IMR-90 (cell line): Measurements from ENCODE around the gene GRIA4. TPM values are rescaled to one million over a fixed set of nuclear protein-coding genes. Genes with fewer than 3 reads are reported as not detected.

Experiments used
- ATAC-seq: fragments of 200-7000 bp; cut with Tn5 transposase; 2 replicates; pipeline ENCODE4 v1.9.1; 2020; ENCODE audit warnings: low read depth, mild to moderate bottlenecking, moderate library complexity
- BruUV-seq: library from RNA; stranded (reverse); fragments of 400-500 nt; replicated peaks from 2 replicates; lab custom pipeline; 2021; lab: Mats Ljungman, UMichigan
- CTCF ChIA-PET: fragments of 300-600 bp; formaldehyde crosslinking; extraction: SDS; loops from one replicate; lab custom pipeline; 2021; ENCODE audit warnings: antibody characterized with exemption; lab: Yijun Ruan, JAX
- POLR2A ChIA-PET: fragments of 300-600 bp; sonication (Branson Sonifier 250); formaldehyde crosslinking; loops from one replicate; lab custom pipeline; 2022; ENCODE audit warnings: antibody characterized with exemption; ENCODE audit not compliant: unreplicated experiment; lab: Charles Lee
- DNase-seq: peaks from one replicate; pipeline ENCODE4 v3.0.0; 2013
- H2AFZ ChIP-seq: replicated peaks from 2 replicates; pipeline ENCODE3; 2013; ENCODE audit warnings: low read length, mild to moderate bottlenecking; ENCODE audit not compliant: poor library complexity
- H2AK5ac ChIP-seq: 2 replicates; pipeline ENCODE4 v1.6.1; 2013; ENCODE audit warnings: low read depth, low read length, inconsistent platforms
- H2AK9ac ChIP-seq: replicated peaks from 2 replicates; pipeline ENCODE3; 2013; ENCODE audit warnings: mild to moderate bottlenecking, low read depth, low read length, moderate library complexity; ENCODE audit not compliant: poor library complexity
- H2BK120ac ChIP-seq: 2 replicates; pipeline ENCODE4 v1.6.1; 2013; ENCODE audit warnings: low read depth, low read length, inconsistent platforms
- H2BK15ac ChIP-seq: 3 replicates; pipeline ENCODE4 v1.6.1; 2013; ENCODE audit warnings: low read depth, low read length, inconsistent platforms
- H2BK20ac ChIP-seq: 2 replicates; pipeline ENCODE4 v1.6.1; 2013; ENCODE audit warnings: low read depth, mild to moderate bottlenecking, inconsistent platforms, low read length, moderate library complexity
- H2BK5ac ChIP-seq: 2 replicates; pipeline ENCODE4 v1.6.1; 2013; ENCODE audit warnings: mild to moderate bottlenecking, low read depth, low read length, inconsistent platforms; ENCODE audit not compliant: poor library complexity, severe bottlenecking
- H3K14ac ChIP-seq: replicated peaks from 2 replicates; pipeline ENCODE4 v1.6.1; 2013; ENCODE audit warnings: low read depth, low read length, inconsistent platforms
- H3K18ac ChIP-seq: 2 replicates; pipeline ENCODE4 v1.6.1; 2013; ENCODE audit warnings: low read depth, low read length, control low read depth
- H3K23ac ChIP-seq: 2 replicates; pipeline ENCODE4 v1.6.1; 2013; ENCODE audit warnings: low read depth, low read length, inconsistent platforms
- H3K27ac ChIP-seq: 2 replicates; pipeline ENCODE4 v1.5.1; 2013; ENCODE audit warnings: mild to moderate bottlenecking, control low read depth, low read length; ENCODE audit not compliant: insufficient read depth
- H3K27me3 ChIP-seq: 2 replicates; pipeline ENCODE4 v1.6.1; 2013; ENCODE audit warnings: low read length; ENCODE audit not compliant: control insufficient read depth, insufficient read depth
- H3K36me3 ChIP-seq: 2 replicates; pipeline ENCODE4 v1.6.1; 2013; ENCODE audit warnings: low read length, mixed read lengths; ENCODE audit not compliant: control insufficient read depth, insufficient read depth
- H3K4ac ChIP-seq: 2 replicates; pipeline ENCODE4 v1.6.1; 2013; ENCODE audit warnings: low read depth, low read length, inconsistent platforms
- H3K4me1 ChIP-seq: 2 replicates; pipeline ENCODE4 v1.6.1; 2013; ENCODE audit warnings: low read length, mixed read lengths; ENCODE audit not compliant: control insufficient read depth, insufficient read depth
- H3K4me2 ChIP-seq: 2 replicates; pipeline ENCODE4 v1.6.1; 2013; ENCODE audit warnings: low read depth, mild to moderate bottlenecking, control low read depth, low read length, moderate library complexity
- H3K4me3 ChIP-seq: 2 replicates; pipeline ENCODE4 v1.5.1; 2013; ENCODE audit warnings: low read depth, mild to moderate bottlenecking, control low read depth, low read length, moderate library complexity; ENCODE audit not compliant: insufficient read depth
- H3K56ac ChIP-seq: 2 replicates; pipeline ENCODE4 v1.6.1; 2013; ENCODE audit warnings: low read length, inconsistent platforms; ENCODE audit not compliant: insufficient read depth; ENCODE audit errors: extremely low read depth
- H3K79me1 ChIP-seq, 2 experiments: 2 replicates each; pipeline ENCODE4 v1.6.1; 2013; ENCODE audit warnings: low read length in 2 of 2, inconsistent platforms in 1 of 2, low read depth in 1 of 2
- H3K9ac ChIP-seq: 2 replicates; pipeline ENCODE4 v1.6.1; 2013; ENCODE audit warnings: low read depth, low read length, control low read depth
- H3K9me1 ChIP-seq: 2 replicates; pipeline ENCODE4 v1.6.1; 2013; ENCODE audit warnings: low read length, inconsistent platforms; ENCODE audit not compliant: insufficient read depth
- H3K9me3 ChIP-seq: 2 replicates; pipeline ENCODE4 v1.6.1; 2013; ENCODE audit warnings: low read length; ENCODE audit not compliant: control insufficient read depth, insufficient read depth
- H4K20me1 ChIP-seq: 2 replicates; pipeline ENCODE4 v1.6.1; 2013; ENCODE audit warnings: low read length, inconsistent platforms; ENCODE audit not compliant: insufficient read depth
- H4K5ac ChIP-seq: 2 replicates; pipeline ENCODE4 v1.6.1; 2013; ENCODE audit warnings: mild to moderate bottlenecking, low read depth, low read length, control low read depth
- H4K8ac ChIP-seq, 2 experiments: 2 replicates each; pipeline ENCODE4 v1.6.1; 2013; ENCODE audit warnings: low read depth in 2 of 2, low read length in 2 of 2, control low read depth in 1 of 2, inconsistent platforms in 1 of 2
- H4K91ac ChIP-seq: 2 replicates; pipeline ENCODE4 v1.6.1; 2013; ENCODE audit warnings: low read depth, low read length, inconsistent platforms; ENCODE audit not compliant: insufficient read depth
- CEBPB ChIP-seq: IDR thresholded peaks from 2 replicates; pipeline ENCODE4 v1.6.1; 2012; ENCODE audit warnings: low read depth, low read length, improper control_type of control experiment
- CHD1 ChIP-seq: IDR thresholded peaks from 2 replicates; pipeline ENCODE4 v1.6.1; 2012; ENCODE audit warnings: low read depth, low read length, improper control_type of control experiment
- FOS ChIP-seq: fragments of 150-350 bp; IDR thresholded peaks from 2 replicates; pipeline ENCODE4 v1.6.1; 2016; ENCODE audit warnings: low read depth, low read length
- RCOR1 ChIP-seq: IDR thresholded peaks from 2 replicates; pipeline ENCODE4 v1.6.1; 2012; ENCODE audit warnings: mild to moderate bottlenecking, low read length, improper control_type of control experiment; ENCODE audit not compliant: insufficient replicate concordance
- SMC3 ChIP-seq: fragments of 150-350 bp; IDR thresholded peaks from 2 replicates; pipeline ENCODE4 v1.6.1; 2016; ENCODE audit warnings: low read depth, mild to moderate bottlenecking, antibody characterized with exemption, low read length, moderate library complexity
- dilution Hi-C: fragments of 300-500 bp; cut with HindIII; formaldehyde crosslinking; loops from one replicate; pipeline ENCODE4 v1.14.3; 2018; ENCODE audit warnings: low sequenced_read_pairs; ENCODE audit not compliant: unreplicated experiment
- in situ Hi-C: fragments of 300-500 bp; cut with MboI; formaldehyde crosslinking; loops from 3 replicates; pipeline ENCODE4 v1.14.3; 2019; ENCODE audit warnings: low sequenced_read_pairs, inconsistent platforms, mixed read lengths
- intact Hi-C: fragments of 100-400 bp; cut with micrococcal nuclease; formaldehyde crosslinking; loops from 2 replicates; pipeline ENCODE4 v1.10.0; 2022
- polyA plus RNA-seq, 3 experiments: library from polyadenylated mRNA; depleted of rRNA; stranded (reverse); fragments of >200 nt; gene quantifications; 2 replicates each; pipeline ENCODE4 v1.2.3, GENCODE V29; 2012; ENCODE audit warnings: low replicate concordance in 1 of 3
- total RNA-seq: library from RNA; depleted of rRNA; stranded (reverse); fragments of >200 nt; gene quantifications from 2 replicates; pipeline ENCODE4 v1.2.3, GENCODE V29; 2012

The GRIA4 gene
- total and polyA plus RNA-seq, 2 of the 4 experiments (the other 2 are of a cell fraction), result 0.36 to 1.0 TPM

DNA sequence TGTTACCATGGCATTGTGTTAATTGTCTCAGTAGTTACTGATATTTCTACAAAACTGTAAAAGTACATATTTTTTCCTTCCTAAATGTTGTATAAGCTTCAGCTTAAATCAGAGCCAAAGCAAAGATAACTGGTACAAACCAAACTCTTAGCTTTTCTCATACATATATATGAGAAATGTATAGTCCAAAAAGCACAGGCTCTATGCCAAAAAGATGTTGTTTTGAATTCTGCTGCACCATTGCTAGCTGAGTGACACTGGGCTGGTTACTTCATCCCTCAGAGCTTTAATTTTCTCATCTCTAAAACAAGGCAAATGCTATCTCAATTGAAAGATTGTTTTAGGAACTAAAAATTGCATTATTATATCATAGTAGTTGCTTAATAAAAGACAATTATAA is 6.7 kb upstream of the GRIA4 start:
- no peak overlapping the region for H2AK9ac ChIP-seq
- no peak overlapping the region for H2BK120ac ChIP-seq
- ChIA-PET POLR2A (no interaction called here), CTCF (no interaction called here)
- no peak overlapping the region for H3K4me2 ChIP-seq
- no peak overlapping the region for H3K4ac ChIP-seq
- no peak overlapping the region for H2AFZ ChIP-seq
- H3K4me3 ChIP-seq, result no peak overlapping the region
- intact Hi-C loops (no loop called here), in situ Hi-C loops (no loop called here), dilution Hi-C loops (no loop called here)
- no peak overlapping the region for H4K91ac ChIP-seq
- H4K20me1 ChIP-seq, result no peaks in the 10 kb centered on the region
- H3K9me3 ChIP-seq, result no peaks in the 10 kb centered on the region
- no peak overlapping the region for H4K5ac ChIP-seq
- H3K23ac ChIP-seq, result no peak overlapping the region
- H2AK5ac ChIP-seq, result no peak overlapping the region
- no peaks in the 10 kb centered on the region for H3K36me3 ChIP-seq
- H3K14ac ChIP-seq, result no peak overlapping the region
- BruUV-seq, result no TSS peak
- H3K9ac ChIP-seq, result no peak overlapping the region
- H2BK15ac ChIP-seq, result no peak overlapping the region
- H2BK5ac ChIP-seq, result no peak overlapping the region
- H3K4me1 ChIP-seq, result no peaks in the 10 kb centered on the region
- ATAC-seq, result no peak
- no peak overlapping the region for H2BK20ac ChIP-seq
- no peaks in the 10 kb centered on the region for H3K27me3 ChIP-seq
- DNase-seq, result no peak
- no peak overlapping the region for H4K8ac ChIP-seq
- H3K9me1 ChIP-seq, result no peaks in the 10 kb centered on the region
- no peak for TF ChIP-seq CEBPB
- no peak for TF ChIP-seq SMC3
- TF ChIP-seq FOS, result no peak
- TF ChIP-seq CHD1, result no peak
- TF ChIP-seq RCOR1, result no peak
- H3K56ac ChIP-seq, result no peak overlapping the region
- H3K27ac ChIP-seq, result no peak overlapping the region
- no peak overlapping the region for H3K18ac ChIP-seq
- H3K79me1 ChIP-seq, result no peaks in the 10 kb centered on the region
